ENCODE results near the gene CDK14.

DNA sequence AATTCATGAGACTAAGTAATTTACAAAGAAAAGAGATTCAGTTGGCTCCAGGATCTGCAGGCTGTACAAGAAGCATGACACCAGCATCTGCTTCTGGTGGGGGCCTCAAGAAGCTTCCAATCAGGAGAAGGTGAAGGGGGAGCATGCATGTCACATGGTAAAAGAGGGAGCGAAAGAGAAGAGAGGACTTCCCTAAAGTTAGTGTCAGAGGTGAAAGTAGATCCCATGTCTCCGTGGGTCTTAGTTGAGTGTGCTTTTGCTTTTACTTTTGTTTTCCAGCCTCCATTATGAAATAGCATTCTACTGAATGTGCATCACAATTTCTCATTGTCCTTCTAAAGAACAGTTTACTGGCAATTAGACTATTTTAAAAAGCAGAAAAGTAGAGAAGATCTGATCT, 454.6 kb downstream of the CDK14 start:
- TF ChIP-seq, protein P1, sequence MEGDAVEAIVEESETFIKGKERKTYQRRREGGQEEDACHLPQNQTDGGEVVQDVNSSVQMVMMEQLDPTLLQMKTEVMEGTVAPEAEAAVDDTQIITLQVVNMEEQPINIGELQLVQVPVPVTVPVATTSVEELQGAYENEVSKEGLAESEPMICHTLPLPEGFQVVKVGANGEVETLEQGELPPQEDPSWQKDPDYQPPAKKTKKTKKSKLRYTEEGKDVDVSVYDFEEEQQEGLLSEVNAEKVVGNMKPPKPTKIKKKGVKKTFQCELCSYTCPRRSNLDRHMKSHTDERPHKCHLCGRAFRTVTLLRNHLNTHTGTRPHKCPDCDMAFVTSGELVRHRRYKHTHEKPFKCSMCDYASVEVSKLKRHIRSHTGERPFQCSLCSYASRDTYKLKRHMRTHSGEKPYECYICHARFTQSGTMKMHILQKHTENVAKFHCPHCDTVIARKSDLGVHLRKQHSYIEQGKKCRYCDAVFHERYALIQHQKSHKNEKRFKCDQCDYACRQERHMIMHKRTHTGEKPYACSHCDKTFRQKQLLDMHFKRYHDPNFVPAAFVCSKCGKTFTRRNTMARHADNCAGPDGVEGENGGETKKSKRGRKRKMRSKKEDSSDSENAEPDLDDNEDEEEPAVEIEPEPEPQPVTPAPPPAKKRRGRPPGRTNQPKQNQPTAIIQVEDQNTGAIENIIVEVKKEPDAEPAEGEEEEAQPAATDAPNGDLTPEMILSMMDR (IDR thresholded peaks at IDR 0.05; ENCODE audit: poor library complexity, severe bottlenecking) = no peak
- no peak for TF ChIP-seq MXI1 (conservative IDR thresholded peaks at IDR 0.05; ENCODE audit: poor library complexity, severe bottlenecking)
- TF ChIP-seq EZH2 (IDR thresholded peaks at IDR 0.05; ENCODE audit: borderline replicate concordance, insufficient read depth, low read length, poor library complexity, severe bottlenecking) = no peak
- no peak for TF ChIP-seq TAF1 (IDR thresholded peaks at IDR 0.05; ENCODE audit: low read depth)
- TF ChIP-seq EP300 (conservative IDR thresholded peaks at IDR 0.05; ENCODE audit: poor library complexity, severe bottlenecking) = no peak
- TF ChIP-seq POLR2AphosphoS5 (IDR thresholded peaks at IDR 0.05) = no peak
- TF ChIP-seq RAD21 (conservative IDR thresholded peaks at IDR 0.05) = no peak
- TF ChIP-seq, protein P2, sequence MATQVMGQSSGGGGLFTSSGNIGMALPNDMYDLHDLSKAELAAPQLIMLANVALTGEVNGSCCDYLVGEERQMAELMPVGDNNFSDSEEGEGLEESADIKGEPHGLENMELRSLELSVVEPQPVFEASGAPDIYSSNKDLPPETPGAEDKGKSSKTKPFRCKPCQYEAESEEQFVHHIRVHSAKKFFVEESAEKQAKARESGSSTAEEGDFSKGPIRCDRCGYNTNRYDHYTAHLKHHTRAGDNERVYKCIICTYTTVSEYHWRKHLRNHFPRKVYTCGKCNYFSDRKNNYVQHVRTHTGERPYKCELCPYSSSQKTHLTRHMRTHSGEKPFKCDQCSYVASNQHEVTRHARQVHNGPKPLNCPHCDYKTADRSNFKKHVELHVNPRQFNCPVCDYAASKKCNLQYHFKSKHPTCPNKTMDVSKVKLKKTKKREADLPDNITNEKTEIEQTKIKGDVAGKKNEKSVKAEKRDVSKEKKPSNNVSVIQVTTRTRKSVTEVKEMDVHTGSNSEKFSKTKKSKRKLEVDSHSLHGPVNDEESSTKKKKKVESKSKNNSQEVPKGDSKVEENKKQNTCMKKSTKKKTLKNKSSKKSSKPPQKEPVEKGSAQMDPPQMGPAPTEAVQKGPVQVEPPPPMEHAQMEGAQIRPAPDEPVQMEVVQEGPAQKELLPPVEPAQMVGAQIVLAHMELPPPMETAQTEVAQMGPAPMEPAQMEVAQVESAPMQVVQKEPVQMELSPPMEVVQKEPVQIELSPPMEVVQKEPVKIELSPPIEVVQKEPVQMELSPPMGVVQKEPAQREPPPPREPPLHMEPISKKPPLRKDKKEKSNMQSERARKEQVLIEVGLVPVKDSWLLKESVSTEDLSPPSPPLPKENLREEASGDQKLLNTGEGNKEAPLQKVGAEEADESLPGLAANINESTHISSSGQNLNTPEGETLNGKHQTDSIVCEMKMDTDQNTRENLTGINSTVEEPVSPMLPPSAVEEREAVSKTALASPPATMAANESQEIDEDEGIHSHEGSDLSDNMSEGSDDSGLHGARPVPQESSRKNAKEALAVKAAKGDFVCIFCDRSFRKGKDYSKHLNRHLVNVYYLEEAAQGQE (IDR thresholded peaks at IDR 0.05; ENCODE audit: borderline replicate concordance) = no peak
- TF ChIP-seq SMC3 (conservative IDR thresholded peaks at IDR 0.05; ENCODE audit: poor library complexity) = no peak
